Keratinocyte (primary cell): Measurements from ENCODE around the gene PDCD6IP.

Experiments used
- CTCF ChIP-seq, 3 experiments: IDR thresholded peaks in 1 of 3; conservative IDR thresholded peaks in 1 of 3; optimal IDR thresholded peaks in 1 of 3; 2 replicates in 2 of 3; 3 replicates in 1 of 3; pipeline versions ENCODE3 to v1.5.1; 2011; ENCODE audit warnings: low read length in 3 of 3, mild to moderate bottlenecking in 3 of 3, moderate library complexity in 2 of 3, control low read depth in 1 of 3, inconsistent platforms in 1 of 3; ENCODE audit not compliant: insufficient read depth in 2 of 3; ENCODE audit errors: extremely low read depth in 1 of 3
- EZH2 ChIP-seq: IDR thresholded peaks from one replicate; pipeline ENCODE4 v1.6.1; 2012; ENCODE audit warnings: inconsistent platforms, mild to moderate bottlenecking, low read length, moderate library complexity

DNA sequence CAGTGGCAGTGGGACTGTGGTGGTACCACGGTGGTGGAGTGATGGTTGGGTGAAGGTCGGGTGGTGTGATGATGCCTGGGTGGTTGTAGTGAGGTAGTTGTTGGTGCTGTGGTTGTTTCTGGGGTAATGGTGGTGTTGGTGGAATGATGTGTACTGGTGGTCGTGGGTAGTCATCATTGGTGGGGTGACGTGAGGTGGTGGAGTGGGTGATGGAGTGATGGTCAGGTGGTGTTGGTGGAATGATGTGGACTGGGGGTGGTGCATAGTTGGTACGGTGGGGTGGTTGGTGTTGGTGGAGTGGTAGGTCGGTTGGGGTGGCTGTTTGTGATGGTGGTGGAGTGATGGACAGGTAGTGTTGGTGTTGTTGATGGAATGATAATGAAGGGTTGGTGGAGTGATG is 87.1 kb downstream of the PDCD6IP start:
- TF ChIP-seq CTCF (optimal IDR thresholded peaks at IDR 0.05 in 1 of 3, IDR thresholded peaks at IDR 0.05 in 1 of 3, conservative IDR thresholded peaks at IDR 0.05 in 1 of 3; ENCODE audit: extremely low read depth in 1 of 3, insufficient read depth in 2 of 3, low read length in 3 of 3) = no peak
- TF ChIP-seq EZH2 = no peak
